ENCODE results near the gene CCNYL1. TPM values are rescaled to one million over a fixed set of nuclear protein-coding genes. Genes with fewer than 3 reads are reported as not detected.
A peak's percentile ranks its signal among the peaks of the same experiment; 100 is the strongest.
"Not testable (repeated sequence)": the region's sequence is repeated elsewhere in the genome, so short reads cannot be mapped to it uniquely, and the experiment has no call there.

CCNYL1 gene
- total RNA-seq, 1 donor from 2014 or later: 18.8 TPM

DNA sequence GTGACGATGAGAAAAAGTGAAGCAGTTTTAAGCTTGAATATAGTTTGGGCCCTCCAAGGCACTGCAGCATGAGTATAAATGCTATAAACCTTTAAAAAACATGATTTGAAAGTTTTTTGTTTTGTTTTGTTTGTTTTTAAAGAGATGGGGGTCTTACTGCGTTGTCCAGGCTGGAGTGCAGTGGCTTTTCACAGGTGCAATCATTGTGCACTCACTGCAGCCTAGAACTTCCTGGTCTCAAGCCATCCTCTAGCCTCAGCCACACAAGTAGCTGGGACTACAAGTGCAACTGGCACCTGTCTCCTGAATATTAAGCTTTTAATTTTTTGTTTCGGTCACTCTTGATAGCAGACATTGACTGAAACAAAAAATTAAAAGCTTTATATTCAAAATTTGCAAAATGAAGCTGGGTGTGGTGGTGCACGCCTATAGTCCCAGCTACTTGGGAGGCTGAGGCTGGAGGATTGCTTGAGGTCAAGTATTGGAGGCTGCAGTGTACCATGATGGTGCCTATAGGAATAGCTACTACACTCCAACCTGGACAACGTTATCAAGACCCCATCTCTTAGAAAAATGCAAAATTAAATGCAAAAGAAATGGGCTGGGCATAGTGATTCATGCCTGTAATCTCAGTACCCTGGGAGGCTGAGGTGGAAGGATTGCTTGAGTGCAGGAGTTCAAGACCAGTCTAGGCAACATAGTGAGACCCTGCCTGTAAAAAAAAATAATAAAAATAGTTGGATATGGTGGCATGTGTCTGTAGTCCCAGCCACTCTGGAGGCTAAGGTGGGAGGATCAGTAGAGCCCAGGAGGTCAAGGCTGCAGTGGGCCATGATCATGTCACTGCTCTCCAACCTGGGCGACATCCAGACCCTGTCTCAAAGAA is 43.3 kb downstream of the CCNYL1 start:
- Mint-ChIP-seq H3K4me1 (ENCODE audit: low read depth) (peaks cover 13% of the 10 kb centered on the region), H3K27ac (peak overlapping the region; percentile 33), H3K36me3 (ENCODE audit: insufficient read depth) (peaks cover 14% of the 10 kb centered on the region), H3K27me3 (no peaks in the 10 kb centered on the region), H3K9me3 (ENCODE audit: low read depth) (no peaks in the 10 kb centered on the region), H3K4me3 (ENCODE audit: low read depth) (no peak overlapping the region)
- TF ChIP-seq, protein P1, sequence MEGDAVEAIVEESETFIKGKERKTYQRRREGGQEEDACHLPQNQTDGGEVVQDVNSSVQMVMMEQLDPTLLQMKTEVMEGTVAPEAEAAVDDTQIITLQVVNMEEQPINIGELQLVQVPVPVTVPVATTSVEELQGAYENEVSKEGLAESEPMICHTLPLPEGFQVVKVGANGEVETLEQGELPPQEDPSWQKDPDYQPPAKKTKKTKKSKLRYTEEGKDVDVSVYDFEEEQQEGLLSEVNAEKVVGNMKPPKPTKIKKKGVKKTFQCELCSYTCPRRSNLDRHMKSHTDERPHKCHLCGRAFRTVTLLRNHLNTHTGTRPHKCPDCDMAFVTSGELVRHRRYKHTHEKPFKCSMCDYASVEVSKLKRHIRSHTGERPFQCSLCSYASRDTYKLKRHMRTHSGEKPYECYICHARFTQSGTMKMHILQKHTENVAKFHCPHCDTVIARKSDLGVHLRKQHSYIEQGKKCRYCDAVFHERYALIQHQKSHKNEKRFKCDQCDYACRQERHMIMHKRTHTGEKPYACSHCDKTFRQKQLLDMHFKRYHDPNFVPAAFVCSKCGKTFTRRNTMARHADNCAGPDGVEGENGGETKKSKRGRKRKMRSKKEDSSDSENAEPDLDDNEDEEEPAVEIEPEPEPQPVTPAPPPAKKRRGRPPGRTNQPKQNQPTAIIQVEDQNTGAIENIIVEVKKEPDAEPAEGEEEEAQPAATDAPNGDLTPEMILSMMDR (IDR thresholded peaks at IDR 0.05; ENCODE audit: unreplicated experiment): no peak
- DNase-seq (ENCODE audit: low spot score, unreplicated experiment): no peak

- Mint-ChIP-seq H3K27ac (peak overlapping the region; percentile 75), H3K36me3 (ENCODE audit: insufficient read depth) (peaks cover 37% of the 10 kb centered on the region), H3K27me3 (no peaks in the 10 kb centered on the region), H3K4me3 (ENCODE audit: low read depth) (no peak overlapping the region), H3K4me1 (ENCODE audit: low read depth) (peaks cover 33% of the 10 kb centered on the region), H3K9me3 (ENCODE audit: low read depth) (no peaks in the 10 kb centered on the region)
- DNase-seq (ENCODE audit: low spot score, unreplicated experiment): no peak
- TF ChIP-seq, protein P1 (IDR thresholded peaks at IDR 0.05; ENCODE audit: unreplicated experiment): no peak
These were observed 46.6 kb downstream of the CCNYL1 start for GRCh38 chr2:207758025-207758424.

- Mint-ChIP-seq H3K4me1 (ENCODE audit: low read depth) (peaks cover 49% of the 10 kb centered on the region), H3K36me3 (ENCODE audit: insufficient read depth) (peaks cover 51% of the 10 kb centered on the region), H3K4me3 (ENCODE audit: low read depth) (no peak overlapping the region), H3K9me3 (ENCODE audit: low read depth) (no peaks in the 10 kb centered on the region), H3K27me3 (no peaks in the 10 kb centered on the region), H3K27ac (peak overlapping the region; percentile 86)
- no peak for DNase-seq (ENCODE audit: low spot score, unreplicated experiment)
- TF ChIP-seq, protein P1 (IDR thresholded peaks at IDR 0.05; ENCODE audit: unreplicated experiment): no peak
These were observed 48.5 kb downstream of the CCNYL1 start for GRCh38 chr2:207759890-207760289.

DNA sequence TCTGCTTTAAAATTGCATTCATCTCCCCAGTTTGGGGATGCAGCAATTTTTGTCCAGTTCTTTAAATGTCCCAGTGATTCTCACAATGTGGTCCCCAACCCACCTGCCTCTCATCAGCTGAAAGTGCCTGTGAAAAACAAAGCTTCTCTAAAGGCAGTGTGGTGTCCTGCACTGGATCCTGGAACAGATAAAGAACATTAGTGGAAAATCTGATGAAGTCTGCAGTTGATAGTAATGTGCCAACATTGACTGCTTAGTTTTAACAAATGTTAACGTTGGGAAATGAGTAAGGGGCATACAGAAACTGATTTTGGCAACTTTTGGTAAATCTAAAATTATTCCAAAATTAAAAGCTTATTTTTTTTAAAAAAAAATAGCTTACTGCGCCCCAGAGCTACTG is 49.0 kb downstream of the CCNYL1 start:
- Mint-ChIP-seq H3K36me3 (ENCODE audit: insufficient read depth) (peaks cover 57% of the 10 kb centered on the region), H3K9me3 (ENCODE audit: low read depth) (no peaks in the 10 kb centered on the region), H3K4me1 (ENCODE audit: low read depth) (peaks cover 54% of the 10 kb centered on the region), H3K4me3 (ENCODE audit: low read depth) (no peak overlapping the region), H3K27me3 (no peaks in the 10 kb centered on the region), H3K27ac (peak overlapping the region; percentile 86)
- DNase-seq (ENCODE audit: low spot score, unreplicated experiment): no peak
- TF ChIP-seq, protein P1 (IDR thresholded peaks at IDR 0.05; ENCODE audit: unreplicated experiment): no peak

DNA sequence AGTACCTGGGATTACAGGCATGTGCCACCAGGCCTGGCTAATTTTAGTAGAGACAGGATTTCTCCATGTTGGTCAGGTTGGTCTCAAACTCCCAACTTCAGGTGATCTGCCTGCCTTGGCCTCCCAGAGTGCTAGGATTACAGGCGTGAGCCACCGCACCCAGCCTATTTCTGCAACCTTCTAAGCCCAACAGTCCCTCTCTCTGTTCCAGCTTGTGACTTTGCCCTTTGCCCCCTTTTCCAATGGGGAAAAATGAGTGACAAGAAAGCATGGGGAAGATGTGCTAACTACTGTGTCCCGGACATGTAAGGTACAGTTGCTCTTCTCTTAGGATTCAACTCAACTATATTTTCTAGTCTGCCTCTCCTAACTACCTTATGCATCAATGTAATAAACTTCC is 50.0 kb downstream of the CCNYL1 start:
- DNase-seq (ENCODE audit: low spot score, unreplicated experiment); H3K27me3 Mint-ChIP-seq; H3K9me3 Mint-ChIP-seq (ENCODE audit: low read depth): not testable (repeated sequence)
- Mint-ChIP-seq H3K4me1 (ENCODE audit: low read depth) (peaks cover 59% of the 10 kb centered on the region), H3K36me3 (ENCODE audit: insufficient read depth) (peaks cover 60% of the 10 kb centered on the region), H3K4me3 (ENCODE audit: low read depth) (peak overlapping the region; percentile 14), H3K27ac (peak overlapping the region; percentile 75)

DNA sequence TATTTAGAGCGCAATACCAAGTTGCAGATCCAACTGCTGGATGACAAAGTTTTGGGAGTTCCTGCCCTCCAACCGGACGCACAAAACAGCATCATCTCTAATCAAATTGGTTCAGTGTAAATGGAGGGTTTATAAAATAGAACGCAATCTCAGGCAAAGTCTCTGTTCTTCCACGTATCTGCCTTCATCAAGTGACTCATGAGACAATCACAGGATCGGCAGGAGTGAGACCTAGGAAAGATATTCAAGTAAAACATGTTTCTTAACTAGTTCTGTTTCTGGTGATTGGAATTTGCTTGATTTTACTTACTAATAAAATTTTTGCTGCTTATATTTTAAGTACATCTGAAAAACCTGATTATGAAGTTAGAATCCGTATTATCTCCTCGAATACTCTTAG is 50.7 kb downstream of the CCNYL1 start:
- Mint-ChIP-seq H3K27me3 (no peaks in the 10 kb centered on the region), H3K4me3 (ENCODE audit: low read depth) (peak overlapping the region; percentile 42), H3K27ac (no peak overlapping the region), H3K36me3 (ENCODE audit: insufficient read depth) (peaks cover 64% of the 10 kb centered on the region), H3K4me1 (ENCODE audit: low read depth) (peaks cover 59% of the 10 kb centered on the region), H3K9me3 (ENCODE audit: low read depth) (no peaks in the 10 kb centered on the region)
- TF ChIP-seq, protein P1 (IDR thresholded peaks at IDR 0.05; ENCODE audit: unreplicated experiment): no peak
- DNase-seq (ENCODE audit: low spot score, unreplicated experiment): no peak
